HepG2 (cell line): ENCODE measurements around the gene SEBOX. TPM values are rescaled to one million over a fixed set of nuclear protein-coding genes. Genes with fewer than 3 reads are reported as not detected.

Experiments
- GZF1 ChIP-seq: sonication (generic); formaldehyde crosslinking; IDR thresholded peaks from 2 replicates; pipeline ENCODE4 v1.5.1; 2020; ENCODE audit warnings: mild to moderate bottlenecking, missing genetic modification reagents
- HNF4A ChIP-seq: sonication (generic); formaldehyde crosslinking; IDR thresholded peaks from 2 replicates; pipeline ENCODE4 v1.4.0; 2020; ENCODE audit warnings: missing genetic modification reagents
- MIXL1 ChIP-seq: IDR thresholded peaks from 2 replicates; pipeline ENCODE4 v1.6.1; 2016
- RFX1 ChIP-seq: fragments of 450-650 bp; IDR thresholded peaks from 2 replicates; pipeline ENCODE4 v1.6.1; 2017
- RORA ChIP-seq: sonication (generic); formaldehyde crosslinking; IDR thresholded peaks from 2 replicates; pipeline ENCODE4 v1.5.0; 2020; ENCODE audit warnings: mild to moderate bottlenecking, missing genetic modification reagents, moderate library complexity
- SALL2 ChIP-seq: sonication (generic); formaldehyde crosslinking; IDR thresholded peaks from 2 replicates; pipeline ENCODE4 v1.8.1; 2023; ENCODE audit warnings: mild to moderate bottlenecking, missing genetic modification reagents, inconsistent platforms
- SNAPC2 ChIP-seq: sonication (generic); formaldehyde crosslinking; IDR thresholded peaks from 2 replicates; pipeline ENCODE4 v1.8.1; 2022; ENCODE audit warnings: mild to moderate bottlenecking, missing genetic modification reagents
- ZBTB38 ChIP-seq: sonication (generic); formaldehyde crosslinking; IDR thresholded peaks from 2 replicates; pipeline ENCODE4 v1.5.1; 2020; ENCODE audit warnings: mild to moderate bottlenecking, missing genetic modification reagents
- ZBTB7A ChIP-seq: sonication (generic); formaldehyde crosslinking; IDR thresholded peaks from 2 replicates; pipeline ENCODE4 v1.8.0; 2022; ENCODE audit warnings: mild to moderate bottlenecking, missing genetic modification reagents
- ZMYM2 ChIP-seq: sonication (generic); formaldehyde crosslinking; IDR thresholded peaks from 2 replicates; pipeline ENCODE4 v1.8.0; 2022; ENCODE audit warnings: mild to moderate bottlenecking, missing genetic modification reagents
- ZNF615 ChIP-seq: sonication (generic); formaldehyde crosslinking; IDR thresholded peaks from 2 replicates; pipeline ENCODE4 v1.5.0; 2020; ENCODE audit warnings: mild to moderate bottlenecking, missing genetic modification reagents, borderline replicate concordance
- polyA plus RNA-seq, 8 experiments: library from polyadenylated mRNA; depleted of rRNA in 3 of 8; stranded (reverse) in 7 of 8; unstranded in 1 of 8; fragments of >200 nt; fragmentation: Illumina TruSeq in 4 of 8; extraction: Trizol in 4 of 8; gene quantifications; 2 replicates each; pipeline versions ENCODE4 v1.2.1 to v1.2.3, GENCODE V29; 2011 to 2016; ENCODE audit warnings: low read depth in 4 of 8, missing spikeins in 1 of 8, mixed read lengths in 1 of 8; ENCODE audit not compliant: insufficient read depth in 1 of 8
- total RNA-seq, 5 experiments: library from RNA; depleted of rRNA; stranded (reverse); fragments of >200 nt; fragmentation: Illumina TruSeq; extraction: Trizol; gene quantifications; 2 replicates each; pipeline ENCODE4 v1.2.3, GENCODE V29; 2016; ENCODE audit warnings: low read depth in 1 of 5
- TF ChIP-seq, protein P1 (sequence below): sonication (generic); formaldehyde crosslinking; IDR thresholded peaks from 2 replicates; pipeline ENCODE4 v1.4.0; 2020; ENCODE audit warnings: missing genetic modification reagents
- TF ChIP-seq, protein P2 (sequence below), 2 experiments: fragments of 450-650 bp in 1 of 2; sonication (generic) in 1 of 2; formaldehyde crosslinking in 1 of 2; IDR thresholded peaks; 2 replicates each; pipeline versions ENCODE4 v1.6.1 to v1.8.0; 2016 to 2022; ENCODE audit warnings: antibody characterized with exemption in 1 of 2, mild to moderate bottlenecking in 1 of 2, missing genetic modification reagents in 1 of 2
- TF ChIP-seq, protein P3 (sequence below): sonication (generic); formaldehyde crosslinking; IDR thresholded peaks from 2 replicates; pipeline ENCODE4 v1.8.0; 2023; ENCODE audit warnings: mild to moderate bottlenecking, missing genetic modification reagents
- TF ChIP-seq, protein P4 (sequence below): sonication (generic); formaldehyde crosslinking; IDR thresholded peaks from 2 replicates; pipeline ENCODE4 v1.5.0; 2020; ENCODE audit warnings: missing genetic modification reagents

Gene SEBOX
- total and polyA plus RNA-seq, 2 of the 13 experiments (the other 11 are each of a cell fraction or from before 2014, with no cell fraction given): not detected

DNA sequence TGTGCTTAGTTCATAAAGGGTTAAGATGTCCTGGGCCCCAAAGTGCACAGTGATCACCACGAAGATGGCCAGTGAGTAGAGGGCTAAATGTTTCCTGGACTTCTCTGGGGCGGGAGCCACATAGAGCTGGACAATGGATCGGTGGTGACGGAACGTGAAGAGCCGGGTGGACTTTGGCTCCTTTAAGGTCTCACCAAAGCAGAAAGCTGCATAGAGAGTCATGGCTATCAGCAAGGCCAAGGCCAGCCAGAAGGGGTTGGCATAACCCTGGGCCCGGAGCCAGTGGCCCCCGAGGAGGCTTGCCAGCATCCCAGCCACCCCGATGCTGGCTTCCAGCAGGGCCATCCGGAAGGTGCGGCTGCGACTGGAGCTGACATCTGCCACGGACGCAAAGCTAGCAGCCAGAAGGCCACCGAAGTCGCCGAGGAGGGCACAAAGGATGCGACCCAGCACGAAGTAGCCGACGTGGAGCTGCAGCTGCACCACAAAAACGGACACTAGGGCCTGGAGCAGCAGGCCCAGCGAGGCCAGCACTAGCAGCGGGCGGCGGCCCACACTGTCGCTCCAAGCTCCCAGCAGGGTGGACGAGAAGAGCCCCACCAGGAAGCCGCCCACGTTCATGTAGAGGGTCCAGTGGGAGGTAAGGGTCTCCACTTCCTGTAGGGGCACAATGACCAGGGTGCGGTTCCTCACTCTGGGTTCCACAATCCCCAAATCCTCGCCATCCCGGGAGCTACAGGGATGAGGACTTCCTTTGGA lies 40.0 kb upstream of the SEBOX start (continued):
- TF ChIP-seq, protein P1, sequence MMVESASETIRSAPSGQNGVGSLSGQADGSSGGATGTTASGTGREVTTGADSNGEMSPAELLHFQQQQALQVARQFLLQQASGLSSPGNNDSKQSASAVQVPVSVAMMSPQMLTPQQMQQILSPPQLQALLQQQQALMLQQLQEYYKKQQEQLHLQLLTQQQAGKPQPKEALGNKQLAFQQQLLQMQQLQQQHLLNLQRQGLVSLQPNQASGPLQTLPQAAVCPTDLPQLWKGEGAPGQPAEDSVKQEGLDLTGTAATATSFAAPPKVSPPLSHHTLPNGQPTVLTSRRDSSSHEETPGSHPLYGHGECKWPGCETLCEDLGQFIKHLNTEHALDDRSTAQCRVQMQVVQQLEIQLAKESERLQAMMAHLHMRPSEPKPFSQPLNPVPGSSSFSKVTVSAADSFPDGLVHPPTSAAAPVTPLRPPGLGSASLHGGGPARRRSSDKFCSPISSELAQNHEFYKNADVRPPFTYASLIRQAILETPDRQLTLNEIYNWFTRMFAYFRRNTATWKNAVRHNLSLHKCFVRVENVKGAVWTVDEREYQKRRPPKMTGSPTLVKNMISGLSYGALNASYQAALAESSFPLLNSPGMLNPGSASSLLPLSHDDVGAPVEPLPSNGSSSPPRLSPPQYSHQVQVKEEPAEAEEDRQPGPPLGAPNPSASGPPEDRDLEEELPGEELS (CRISPR knock-in tag): peak; percentile 40; the same call in 1 of the 2 replicates
- no peak for TF ChIP-seq SNAPC2 (CRISPR knock-in tag)
- TF ChIP-seq RFX1: no peak
- TF ChIP-seq, protein P2, sequence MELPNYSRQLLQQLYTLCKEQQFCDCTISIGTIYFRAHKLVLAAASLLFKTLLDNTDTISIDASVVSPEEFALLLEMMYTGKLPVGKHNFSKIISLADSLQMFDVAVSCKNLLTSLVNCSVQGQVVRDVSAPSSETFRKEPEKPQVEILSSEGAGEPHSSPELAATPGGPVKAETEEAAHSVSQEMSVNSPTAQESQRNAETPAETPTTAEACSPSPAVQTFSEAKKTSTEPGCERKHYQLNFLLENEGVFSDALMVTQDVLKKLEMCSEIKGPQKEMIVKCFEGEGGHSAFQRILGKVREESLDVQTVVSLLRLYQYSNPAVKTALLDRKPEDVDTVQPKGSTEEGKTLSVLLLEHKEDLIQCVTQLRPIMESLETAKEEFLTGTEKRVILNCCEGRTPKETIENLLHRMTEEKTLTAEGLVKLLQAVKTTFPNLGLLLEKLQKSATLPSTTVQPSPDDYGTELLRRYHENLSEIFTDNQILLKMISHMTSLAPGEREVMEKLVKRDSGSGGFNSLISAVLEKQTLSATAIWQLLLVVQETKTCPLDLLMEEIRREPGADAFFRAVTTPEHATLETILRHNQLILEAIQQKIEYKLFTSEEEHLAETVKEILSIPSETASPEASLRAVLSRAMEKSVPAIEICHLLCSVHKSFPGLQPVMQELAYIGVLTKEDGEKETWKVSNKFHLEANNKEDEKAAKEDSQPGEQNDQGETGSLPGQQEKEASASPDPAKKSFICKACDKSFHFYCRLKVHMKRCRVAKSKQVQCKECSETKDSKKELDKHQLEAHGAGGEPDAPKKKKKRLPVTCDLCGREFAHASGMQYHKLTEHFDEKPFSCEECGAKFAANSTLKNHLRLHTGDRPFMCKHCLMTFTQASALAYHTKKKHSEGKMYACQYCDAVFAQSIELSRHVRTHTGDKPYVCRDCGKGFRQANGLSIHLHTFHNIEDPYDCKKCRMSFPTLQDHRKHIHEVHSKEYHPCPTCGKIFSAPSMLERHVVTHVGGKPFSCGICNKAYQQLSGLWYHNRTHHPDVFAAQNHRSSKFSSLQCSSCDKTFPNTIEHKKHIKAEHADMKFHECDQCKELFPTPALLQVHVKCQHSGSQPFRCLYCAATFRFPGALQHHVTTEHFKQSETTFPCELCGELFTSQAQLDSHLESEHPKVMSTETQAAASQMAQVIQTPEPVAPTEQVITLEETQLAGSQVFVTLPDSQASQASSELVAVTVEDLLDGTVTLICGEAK (IDR thresholded peaks at IDR 0.05): no peak
- TF ChIP-seq, protein P2 (CRISPR knock-in tag; IDR thresholded peaks at IDR 0.05): peak; percentile 21; the same call in 1 of the 2 replicates
- no peak for TF ChIP-seq ZBTB38 (CRISPR knock-in tag)
- TF ChIP-seq, protein P3, sequence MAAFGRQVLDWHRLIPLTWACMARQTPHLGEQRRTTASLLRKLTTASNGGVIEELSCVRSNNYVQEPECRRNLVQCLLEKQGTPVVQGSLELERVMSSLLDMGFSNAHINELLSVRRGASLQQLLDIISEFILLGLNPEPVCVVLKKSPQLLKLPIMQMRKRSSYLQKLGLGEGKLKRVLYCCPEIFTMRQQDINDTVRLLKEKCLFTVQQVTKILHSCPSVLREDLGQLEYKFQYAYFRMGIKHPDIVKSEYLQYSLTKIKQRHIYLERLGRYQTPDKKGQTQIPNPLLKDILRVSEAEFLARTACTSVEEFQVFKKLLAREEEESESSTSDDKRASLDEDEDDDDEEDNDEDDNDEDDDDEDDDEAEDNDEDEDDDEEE: 0 out of 2 replicates have a peak, but pooled peaks have one; percentile 46
- no peak for TF ChIP-seq ZBTB7A (CRISPR knock-in tag)
- TF ChIP-seq MIXL1: no peak
- no peak for TF ChIP-seq GZF1 (CRISPR knock-in tag)
- TF ChIP-seq, protein P4, sequence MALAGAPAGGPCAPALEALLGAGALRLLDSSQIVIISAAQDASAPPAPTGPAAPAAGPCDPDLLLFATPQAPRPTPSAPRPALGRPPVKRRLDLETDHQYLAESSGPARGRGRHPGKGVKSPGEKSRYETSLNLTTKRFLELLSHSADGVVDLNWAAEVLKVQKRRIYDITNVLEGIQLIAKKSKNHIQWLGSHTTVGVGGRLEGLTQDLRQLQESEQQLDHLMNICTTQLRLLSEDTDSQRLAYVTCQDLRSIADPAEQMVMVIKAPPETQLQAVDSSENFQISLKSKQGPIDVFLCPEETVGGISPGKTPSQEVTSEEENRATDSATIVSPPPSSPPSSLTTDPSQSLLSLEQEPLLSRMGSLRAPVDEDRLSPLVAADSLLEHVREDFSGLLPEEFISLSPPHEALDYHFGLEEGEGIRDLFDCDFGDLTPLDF (CRISPR knock-in tag): peak; percentile 36; the same call in 1 of the 2 replicates
- TF ChIP-seq ZNF615 (CRISPR knock-in tag): no peak
- no peak for TF ChIP-seq SALL2
- TF ChIP-seq HNF4A (CRISPR knock-in tag): peak; percentile 93
- no peak for TF ChIP-seq ZMYM2 (CRISPR knock-in tag)
- TF ChIP-seq RORA (CRISPR knock-in tag): no peak
